Chondrocyte (in vitro differentiated cells): ENCODE measurements around the gene DIS3L2. TPM values are rescaled to one million over a fixed set of nuclear protein-coding genes. Genes with fewer than 3 reads are reported as not detected.

Experiments used
- DNase-seq: peaks from one replicate; pipeline ENCODE4 v3.0.0; 2021; ENCODE audit warnings: mixed read lengths, low spot score
- H3K27ac Mint-ChIP-seq: one replicate; pipeline ENCODE4 v1.8.0; 2021; ENCODE audit warnings: mild to moderate bottlenecking, moderate library complexity, mixed read lengths; ENCODE audit not compliant: unreplicated experiment
- H3K27me3 Mint-ChIP-seq: 2 replicates; pipeline ENCODE4 v1.8.0; 2021; ENCODE audit warnings: low read depth, mixed read lengths
- H3K36me3 Mint-ChIP-seq: 2 replicates; pipeline ENCODE4 v1.8.0; 2021; ENCODE audit warnings: low read depth, mixed read lengths
- H3K4me1 Mint-ChIP-seq: 2 replicates; pipeline ENCODE4 v1.8.0; 2021; ENCODE audit warnings: low read depth, mild to moderate bottlenecking, mixed read lengths
- H3K4me3 Mint-ChIP-seq: one replicate; pipeline ENCODE4 v1.8.0; 2021; ENCODE audit warnings: mild to moderate bottlenecking, moderate library complexity, mixed read lengths; ENCODE audit not compliant: unreplicated experiment
- H3K9me3 Mint-ChIP-seq: 2 replicates; pipeline ENCODE4 v1.8.0; 2021; ENCODE audit warnings: low read depth, mixed read lengths
- long read RNA-seq: library from polyadenylated mRNA; stranded (forward); transcript quantifications from one replicate; pipeline ENCODE4 v2.0.0, GENCODE V29; 2021
- total RNA-seq: library from RNA; stranded (reverse); gene quantifications from 3 replicates; pipeline ENCODE4 v1.2.1, GENCODE V29; 2021
- TF ChIP-seq, protein P1 (sequence below): fragments of 200-600 bp; sonication (generic); IDR thresholded peaks from 2 replicates; pipeline ENCODE4 v1.5.0; 2021; ENCODE audit warnings: antibody characterized with exemption, mild to moderate bottlenecking, moderate library complexity

The DIS3L2 gene
- total RNA-seq = 17.5 to 29.4 TPM (median 18.3 TPM) in 3 replicates
- long read RNA-seq, partial matches to known transcripts = 2 of 7 reads
- long read RNA-seq, other reads (novel, unspliced or antisense) = 2 of 7 reads

GRCh38 chr2:231961349-231962166, at the start of gene DIS3L2:
Gene DIS3L2 (plus strand): TSS chr2:231961713. CDS start chr2:232014928, 53,215 bp downstream.
- Mint-ChIP-seq H3K4me3 (peak within 1 kb of the TSS; percentile 96), H3K4me1 (peaks cover 20% of the 10 kb centered on the region), H3K36me3 (peaks cover 1% of the 10 kb centered on the region), H3K27ac (peak within 1 kb of the TSS; percentile 87), H3K27me3 (no peaks in the 10 kb centered on the region), H3K9me3 (no peaks in the 10 kb centered on the region)
- TF ChIP-seq, protein P1, sequence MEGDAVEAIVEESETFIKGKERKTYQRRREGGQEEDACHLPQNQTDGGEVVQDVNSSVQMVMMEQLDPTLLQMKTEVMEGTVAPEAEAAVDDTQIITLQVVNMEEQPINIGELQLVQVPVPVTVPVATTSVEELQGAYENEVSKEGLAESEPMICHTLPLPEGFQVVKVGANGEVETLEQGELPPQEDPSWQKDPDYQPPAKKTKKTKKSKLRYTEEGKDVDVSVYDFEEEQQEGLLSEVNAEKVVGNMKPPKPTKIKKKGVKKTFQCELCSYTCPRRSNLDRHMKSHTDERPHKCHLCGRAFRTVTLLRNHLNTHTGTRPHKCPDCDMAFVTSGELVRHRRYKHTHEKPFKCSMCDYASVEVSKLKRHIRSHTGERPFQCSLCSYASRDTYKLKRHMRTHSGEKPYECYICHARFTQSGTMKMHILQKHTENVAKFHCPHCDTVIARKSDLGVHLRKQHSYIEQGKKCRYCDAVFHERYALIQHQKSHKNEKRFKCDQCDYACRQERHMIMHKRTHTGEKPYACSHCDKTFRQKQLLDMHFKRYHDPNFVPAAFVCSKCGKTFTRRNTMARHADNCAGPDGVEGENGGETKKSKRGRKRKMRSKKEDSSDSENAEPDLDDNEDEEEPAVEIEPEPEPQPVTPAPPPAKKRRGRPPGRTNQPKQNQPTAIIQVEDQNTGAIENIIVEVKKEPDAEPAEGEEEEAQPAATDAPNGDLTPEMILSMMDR = no peak
- peak; percentile 94 for DNase-seq

DNA sequence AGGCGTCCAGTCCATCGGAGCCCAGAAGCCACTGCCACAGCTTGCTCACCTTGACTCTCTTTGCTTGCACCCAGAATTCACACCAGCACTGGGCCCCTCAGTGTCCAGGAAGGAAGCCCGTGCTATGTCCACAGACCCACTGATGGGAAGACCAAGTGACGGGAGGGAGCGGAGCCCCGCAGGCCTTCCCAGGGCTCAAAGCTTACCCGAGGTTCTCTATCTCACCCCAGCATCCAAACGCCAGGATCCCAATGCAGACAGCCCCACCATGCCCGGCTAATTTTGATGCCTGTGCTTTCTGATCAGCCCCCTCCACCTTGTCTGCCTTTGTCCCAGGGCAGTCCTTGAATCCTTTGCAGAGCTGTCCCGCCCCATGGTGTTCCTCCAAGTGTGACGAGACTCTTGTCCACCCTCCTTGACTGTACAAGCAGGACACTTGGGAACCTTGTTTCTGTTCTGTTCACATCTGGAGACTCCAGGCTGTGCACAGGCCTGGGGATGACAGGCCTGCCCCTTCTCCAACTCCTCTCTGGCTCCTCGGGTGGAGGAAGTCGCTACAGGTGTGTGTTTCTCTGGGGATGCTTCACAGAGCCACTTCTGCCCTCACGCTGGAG, 47.3 kb upstream of the DIS3L2 start:
- Mint-ChIP-seq H3K27ac (no peak overlapping the region), H3K4me1 (no peaks in the 10 kb centered on the region), H3K9me3 (no peaks in the 10 kb centered on the region), H3K4me3 (no peak overlapping the region), H3K27me3 (peaks cover 41% of the 10 kb centered on the region), H3K36me3 (no peaks in the 10 kb centered on the region)
- DNase-seq = peak; percentile 56
- TF ChIP-seq, protein P1 = no peak

DNA sequence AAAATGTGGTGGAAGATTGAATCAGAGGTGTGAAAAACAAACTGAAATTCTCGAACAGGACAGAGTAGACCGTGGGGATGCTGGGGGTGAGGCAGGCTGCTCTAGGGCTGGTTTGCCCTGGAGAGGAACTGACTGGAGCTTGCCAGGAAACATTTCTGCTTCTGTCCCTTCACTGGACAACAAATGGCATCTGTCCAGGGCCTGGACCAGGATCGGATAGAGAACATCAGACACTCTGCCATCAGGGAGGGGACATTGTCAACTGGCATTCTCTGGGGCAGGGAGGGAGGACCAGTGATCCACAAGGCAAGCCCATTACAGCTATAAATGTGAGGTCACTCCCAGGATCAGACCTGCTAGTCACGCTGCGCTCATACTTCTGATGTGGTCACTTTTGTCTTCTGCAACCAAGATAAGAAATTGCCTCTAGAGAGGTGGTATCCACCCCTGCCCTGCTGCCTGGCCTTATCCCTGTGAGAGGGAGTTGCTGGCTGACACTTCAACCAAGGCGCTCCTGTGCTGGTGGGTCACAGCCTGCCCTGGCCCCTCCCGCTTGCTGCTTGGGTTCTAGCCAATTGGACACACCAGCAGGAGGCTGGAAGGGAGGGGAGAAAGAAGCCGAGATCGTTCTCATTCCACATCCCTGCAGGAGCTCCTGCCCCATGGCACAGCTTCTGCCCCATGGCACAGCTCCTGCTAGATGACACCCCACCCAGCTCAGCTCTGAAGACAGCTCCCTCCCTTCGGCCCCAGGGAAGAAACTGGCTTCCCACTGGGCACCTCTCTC, 44.0 kb upstream of the DIS3L2 start:
- DNase-seq = peak; percentile 72
- H3K9me3 Mint-ChIP-seq = no peaks in the 10 kb centered on the region
- TF ChIP-seq, protein P1 = no peak
- H3K27me3 Mint-ChIP-seq = peaks cover 45% of the 10 kb centered on the region
- no peaks in the 10 kb centered on the region for H3K4me1 Mint-ChIP-seq
- H3K27ac Mint-ChIP-seq = no peak overlapping the region
- H3K4me3 Mint-ChIP-seq = no peak overlapping the region
- H3K36me3 Mint-ChIP-seq = no peaks in the 10 kb centered on the region

- Mint-ChIP-seq H3K36me3 (no peaks in the 10 kb centered on the region), H3K27ac (no peak overlapping the region), H3K27me3 (peaks cover 47% of the 10 kb centered on the region)
Measured at GRCh38 chr2:231918501-231919330, 42.8 kb upstream of the DIS3L2 start.

More at GRCh38 chr2:231918501-231919330, 42.8 kb upstream of the DIS3L2 start:
- Mint-ChIP-seq H3K4me1 (no peaks in the 10 kb centered on the region), H3K4me3 (no peak overlapping the region), H3K9me3 (no peaks in the 10 kb centered on the region)
- TF ChIP-seq, protein P1 = no peak
- DNase-seq = peak; percentile 79
